Fibroblast of the aortic adventitia (primary cell): ENCODE results near the gene SCRN1. TPM values are rescaled to one million over a fixed set of nuclear protein-coding genes. Genes with fewer than 3 reads are reported as not detected.
A peak's percentile ranks its signal among the peaks of the same experiment; 100 is the strongest.

Source experiments
- DNase-seq: peaks from one replicate; pipeline ENCODE4 v3.0.0-alpha.2; 2010; ENCODE audit warnings: low read depth
- H3K4me3 ChIP-seq: 2 replicates; pipeline ENCODE4 v1.5.1; 2011; ENCODE audit warnings: low read depth, mild to moderate bottlenecking, control low read depth, low read length, moderate library complexity
- total RNA-seq: library from RNA; depleted of rRNA; stranded (reverse); fragments of >200 nt; gene quantifications from 2 replicates; pipeline ENCODE4 v1.2.3, GENCODE V29; 2012; ENCODE audit warnings: low replicate concordance
- TF ChIP-seq, protein P1 (sequence below): IDR thresholded peaks from 2 replicates; pipeline ENCODE4 v1.5.1; 2011; ENCODE audit warnings: mild to moderate bottlenecking, low read length, control low read depth, inconsistent platforms; ENCODE audit not compliant: insufficient read depth

The SCRN1 gene
- total RNA-seq: 39.7 and 93.1 TPM in 2 replicates

DNA sequence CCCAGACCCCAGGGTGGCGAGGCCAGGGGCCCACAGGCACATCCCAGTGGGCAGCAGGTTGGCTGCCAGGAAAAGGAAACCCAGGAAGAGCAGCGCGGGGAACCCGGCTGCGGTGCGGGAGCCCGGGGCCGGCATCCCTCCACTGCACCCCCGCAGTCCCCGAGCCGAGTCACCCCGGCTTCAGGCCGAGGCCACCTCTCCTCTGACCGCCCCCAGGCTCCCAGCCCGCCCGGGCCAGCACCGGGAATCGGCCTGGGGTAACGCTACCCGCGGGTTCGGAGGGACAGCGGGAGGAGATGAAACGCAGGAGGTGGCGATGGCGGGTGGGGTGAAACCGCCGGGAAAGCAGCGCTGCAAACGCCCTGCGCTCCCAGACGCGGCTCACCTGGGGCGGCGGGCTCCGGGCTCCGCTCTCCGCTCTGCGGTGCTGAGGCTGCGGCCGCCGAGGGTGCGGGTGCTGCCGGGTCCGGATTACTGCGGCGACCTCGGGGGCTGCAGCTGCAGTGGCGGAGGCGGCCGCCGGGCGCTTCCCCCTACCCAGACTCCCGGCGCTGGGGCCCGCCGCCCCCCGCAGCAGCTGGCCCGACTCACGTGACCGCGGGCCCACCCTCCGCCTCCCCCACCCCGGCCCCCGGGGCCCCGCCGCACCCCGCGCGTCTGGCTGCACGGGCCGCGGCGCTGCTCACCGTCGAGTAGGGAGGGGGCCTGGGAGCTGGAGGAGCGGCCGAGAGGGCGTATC is at the start of gene SCRN1:
SCRN1 (minus strand) TSS at position 545 of the 739 bp plus-strand sequence. CDS start 20,734 bp downstream, outside the sequence.
- H3K4me3 ChIP-seq: peak within 1 kb of the TSS; percentile 78
- TF ChIP-seq, protein P1, sequence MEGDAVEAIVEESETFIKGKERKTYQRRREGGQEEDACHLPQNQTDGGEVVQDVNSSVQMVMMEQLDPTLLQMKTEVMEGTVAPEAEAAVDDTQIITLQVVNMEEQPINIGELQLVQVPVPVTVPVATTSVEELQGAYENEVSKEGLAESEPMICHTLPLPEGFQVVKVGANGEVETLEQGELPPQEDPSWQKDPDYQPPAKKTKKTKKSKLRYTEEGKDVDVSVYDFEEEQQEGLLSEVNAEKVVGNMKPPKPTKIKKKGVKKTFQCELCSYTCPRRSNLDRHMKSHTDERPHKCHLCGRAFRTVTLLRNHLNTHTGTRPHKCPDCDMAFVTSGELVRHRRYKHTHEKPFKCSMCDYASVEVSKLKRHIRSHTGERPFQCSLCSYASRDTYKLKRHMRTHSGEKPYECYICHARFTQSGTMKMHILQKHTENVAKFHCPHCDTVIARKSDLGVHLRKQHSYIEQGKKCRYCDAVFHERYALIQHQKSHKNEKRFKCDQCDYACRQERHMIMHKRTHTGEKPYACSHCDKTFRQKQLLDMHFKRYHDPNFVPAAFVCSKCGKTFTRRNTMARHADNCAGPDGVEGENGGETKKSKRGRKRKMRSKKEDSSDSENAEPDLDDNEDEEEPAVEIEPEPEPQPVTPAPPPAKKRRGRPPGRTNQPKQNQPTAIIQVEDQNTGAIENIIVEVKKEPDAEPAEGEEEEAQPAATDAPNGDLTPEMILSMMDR: no peak
- DNase-seq: peak; percentile 15

- H3K4me3 ChIP-seq: no peak overlapping the region
- DNase-seq: peak; percentile 77
- TF ChIP-seq, protein P1: no peak
These were observed 48.8 kb upstream of the SCRN1 start for GRCh38 chr7:30038196-30038980.

DNA sequence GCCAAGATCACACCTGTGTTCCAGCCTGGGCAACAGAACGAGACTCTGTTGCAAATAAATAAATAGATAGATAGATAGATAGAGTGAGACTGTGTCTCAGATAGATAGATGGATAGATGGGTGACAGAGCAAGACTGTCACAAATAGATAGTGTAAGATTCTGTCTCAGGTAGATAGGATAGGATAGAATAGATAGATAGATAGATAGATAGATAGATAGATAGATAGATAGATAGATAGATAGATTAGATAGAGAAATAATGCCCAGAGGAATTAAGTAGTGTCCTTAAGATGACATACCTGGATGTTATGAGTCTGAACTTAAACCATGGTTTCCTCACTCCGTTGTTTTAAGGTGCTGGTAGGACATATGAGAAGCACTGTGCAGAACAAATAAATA is 46.6 kb upstream of the SCRN1 start:
- TF ChIP-seq, protein P1: no peak
- H3K4me3 ChIP-seq: no peak overlapping the region
- no peak for DNase-seq

- no peak for DNase-seq
- no peak overlapping the region for H3K4me3 ChIP-seq
- TF ChIP-seq, protein P1: no peak
These were observed 44.9 kb upstream of the SCRN1 start for GRCh38 chr7:30034501-30034900.

DNA sequence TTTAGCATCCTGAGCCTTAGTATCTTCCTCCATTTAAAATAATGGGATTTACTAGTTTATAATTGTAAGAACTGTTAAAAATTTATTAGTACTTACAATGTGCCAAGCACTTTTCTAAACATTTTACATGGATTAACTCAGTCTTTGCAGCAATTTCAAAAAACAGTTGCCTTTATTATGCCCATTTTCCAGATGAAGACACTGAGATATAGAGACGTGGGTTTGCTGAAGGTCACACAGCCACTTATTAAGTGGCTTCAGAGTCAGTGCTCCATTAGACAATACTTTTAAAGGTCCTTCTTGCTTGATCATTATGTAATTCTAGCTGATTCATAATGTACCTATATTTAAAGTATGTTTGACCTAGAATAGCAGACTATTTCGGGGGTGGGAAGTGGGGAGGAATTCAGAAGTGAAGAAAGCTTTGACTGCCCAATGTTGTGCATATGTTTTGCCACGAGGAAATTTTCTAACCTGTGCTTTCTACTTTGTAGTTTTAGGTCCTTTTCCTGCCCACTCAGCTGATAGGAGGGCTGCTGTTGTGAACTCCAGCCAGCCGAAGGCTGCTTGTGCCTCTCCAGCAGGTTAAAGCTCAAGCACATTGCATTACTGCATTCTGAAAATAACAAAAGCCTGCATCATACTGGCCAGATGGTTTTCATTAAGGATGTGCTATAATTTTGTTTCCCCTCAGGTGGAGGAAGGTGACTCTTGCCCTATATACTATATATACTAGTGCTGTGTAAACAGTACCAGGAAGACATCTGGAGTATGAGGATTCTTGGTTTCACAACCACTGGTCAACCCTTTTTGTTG is 42.9 kb upstream of the SCRN1 start:
- H3K4me3 ChIP-seq: no peak overlapping the region
- peak; percentile 68 for DNase-seq
- TF ChIP-seq, protein P1: no peak

DNA sequence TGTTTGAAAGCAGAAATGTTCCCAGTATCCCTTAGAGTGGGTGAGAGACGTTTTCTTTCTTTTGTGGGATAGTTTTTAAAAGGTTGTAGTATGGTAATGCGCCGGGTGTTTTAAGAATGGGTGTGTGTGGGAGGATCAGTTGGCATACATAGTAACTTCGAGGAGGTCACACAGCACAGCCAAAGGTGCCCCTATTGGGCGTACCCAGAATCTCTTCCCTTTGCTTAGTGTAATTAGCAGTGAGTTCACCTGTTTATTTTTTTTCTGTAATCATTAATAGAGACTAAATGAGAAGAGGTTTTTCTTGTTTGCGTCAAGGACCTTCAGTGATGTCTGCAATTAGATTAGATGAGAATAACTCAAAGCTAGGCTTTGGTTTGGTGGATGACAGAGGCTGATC is 40.1 kb upstream of the SCRN1 start:
- peak overlapping the region; percentile 86 for H3K4me3 ChIP-seq
- TF ChIP-seq, protein P1: no peak
- no peak for DNase-seq
